HEK293 (cell line): ENCODE data around the gene SBK2.

Source experiments
- CTCF ChIA-PET: fragments of 350-600 bp; formaldehyde crosslinking; extraction: SDS; loops from one replicate; lab custom pipeline; 2021; ENCODE audit warnings: antibody characterized with exemption; lab: Yijun Ruan, JAX
- POLR2A ChIA-PET: fragments of 300-600 bp; formaldehyde crosslinking; extraction: SDS; loops from one replicate; lab custom pipeline; 2020; ENCODE audit warnings: antibody characterized with exemption, inconsistent platforms; lab: Yijun Ruan, JAX
- H3K27ac ChIP-seq: fragments of 200-500 bp; sonication (Bioruptor generic); 2 replicates; pipeline ENCODE4 v1.5.1; 2014; ENCODE audit warnings: low read depth, low read length, control low read depth, inconsistent platforms; ENCODE audit errors: extremely low read depth
- H3K36me3 ChIP-seq, 2 experiments: fragments of 200-500 bp in 1 of 2; sonication (Bioruptor generic) in 1 of 2; 1 replicate in 1 of 2; 2 replicates in 1 of 2; pipeline ENCODE4 v1.5.1; 2014 to 2017; ENCODE audit warnings: inconsistent platforms in 2 of 2, low read length in 2 of 2; ENCODE audit not compliant: control insufficient read depth in 2 of 2, insufficient read depth in 1 of 2
- H3K4me1 ChIP-seq: fragments of 200-500 bp; sonication (Bioruptor generic); 2 replicates; pipeline ENCODE4 v1.5.1; 2014; ENCODE audit warnings: mild to moderate bottlenecking, low read length, inconsistent platforms; ENCODE audit not compliant: control insufficient read depth, insufficient read depth
- H3K4me3 ChIP-seq: 2 replicates; pipeline ENCODE4 v1.5.1; 2011; ENCODE audit warnings: low read depth, mild to moderate bottlenecking, control low read depth, low read length, moderate library complexity
- H3K9me3 ChIP-seq: fragments of 200-500 bp; sonication (Bioruptor generic); 2 replicates; pipeline ENCODE4 v1.5.1; 2014; ENCODE audit warnings: low read depth, low read length, inconsistent platforms; ENCODE audit not compliant: control insufficient read depth, insufficient read depth
- EGR2 ChIP-seq: fragments of 450-650 bp; formaldehyde crosslinking; IDR thresholded peaks from 2 replicates; pipeline ENCODE4 v1.5.1; 2016; ENCODE audit warnings: low read depth, missing biosample characterization, missing genetic modification characterization
- GLIS2 ChIP-seq: fragments of 450-650 bp; formaldehyde crosslinking; IDR thresholded peaks from 2 replicates; pipeline ENCODE4 v1.5.1; 2016; ENCODE audit warnings: missing biosample characterization, missing genetic modification characterization
- KLF1 ChIP-seq: fragments of 450-650 bp; formaldehyde crosslinking; IDR thresholded peaks from 2 replicates; pipeline ENCODE4 v1.5.1; 2016; ENCODE audit warnings: missing biosample characterization, missing genetic modification characterization
- ZFP37 ChIP-seq: fragments of 450-650 bp; formaldehyde crosslinking; IDR thresholded peaks from 2 replicates; pipeline ENCODE4 v1.5.1; 2016; ENCODE audit warnings: missing biosample characterization, missing genetic modification characterization
- ZNF10 ChIP-seq: fragments of 450-650 bp; formaldehyde crosslinking; IDR thresholded peaks from 2 replicates; pipeline ENCODE4 v1.5.1; 2017; ENCODE audit warnings: missing biosample characterization, missing genetic modification characterization
- ZNF2 ChIP-seq: fragments of 450-650 bp; formaldehyde crosslinking; IDR thresholded peaks from 2 replicates; pipeline ENCODE4 v1.5.1; 2016; ENCODE audit warnings: missing biosample characterization, missing genetic modification characterization
- ZNF600 ChIP-seq: fragments of 450-650 bp; formaldehyde crosslinking; IDR thresholded peaks from 2 replicates; pipeline ENCODE4 v1.5.1; 2016; ENCODE audit warnings: missing biosample characterization, missing genetic modification characterization
- ZXDB ChIP-seq: fragments of 450-650 bp; formaldehyde crosslinking; IDR thresholded peaks from 2 replicates; pipeline ENCODE4 v1.5.1; 2016; ENCODE audit warnings: missing biosample characterization, missing genetic modification characterization
- TF ChIP-seq, protein P1 (sequence below): fragments of 450-650 bp; formaldehyde crosslinking; conservative IDR thresholded peaks from 2 replicates; pipeline ENCODE4 v1.5.1; 2016; ENCODE audit warnings: low read depth, missing biosample characterization, missing genetic modification characterization
- TF ChIP-seq, protein P2 (sequence below): fragments of 450-650 bp; formaldehyde crosslinking; IDR thresholded peaks from 2 replicates; pipeline ENCODE4 v1.5.1; 2016; ENCODE audit warnings: missing biosample characterization, missing genetic modification characterization, low read depth
- TF ChIP-seq, protein P3 (sequence below): fragments of 450-650 bp; formaldehyde crosslinking; IDR thresholded peaks from 2 replicates; pipeline ENCODE4 v1.5.1; 2017; ENCODE audit warnings: missing biosample characterization, missing genetic modification characterization
- TF ChIP-seq, protein P4 (sequence below): fragments of 450-650 bp; formaldehyde crosslinking; IDR thresholded peaks from 2 replicates; pipeline ENCODE4 v1.5.1; 2016; ENCODE audit warnings: missing biosample characterization, missing genetic modification characterization
- TF ChIP-seq, protein P5 (sequence below): fragments of 450-650 bp; formaldehyde crosslinking; IDR thresholded peaks from 2 replicates; pipeline ENCODE4 v1.5.1; 2016; ENCODE audit warnings: missing biosample characterization, missing genetic modification characterization
- TF ChIP-seq, protein P6 (sequence below): fragments of 450-650 bp; formaldehyde crosslinking; IDR thresholded peaks from 2 replicates; pipeline ENCODE4 v1.5.1; 2016; ENCODE audit warnings: missing biosample characterization, missing genetic modification characterization
- TF ChIP-seq, protein P7 (sequence below): fragments of 450-650 bp; formaldehyde crosslinking; IDR thresholded peaks from 2 replicates; pipeline ENCODE4 v1.5.1; 2016; ENCODE audit warnings: missing biosample characterization, missing genetic modification characterization

Gene SBK2

DNA sequence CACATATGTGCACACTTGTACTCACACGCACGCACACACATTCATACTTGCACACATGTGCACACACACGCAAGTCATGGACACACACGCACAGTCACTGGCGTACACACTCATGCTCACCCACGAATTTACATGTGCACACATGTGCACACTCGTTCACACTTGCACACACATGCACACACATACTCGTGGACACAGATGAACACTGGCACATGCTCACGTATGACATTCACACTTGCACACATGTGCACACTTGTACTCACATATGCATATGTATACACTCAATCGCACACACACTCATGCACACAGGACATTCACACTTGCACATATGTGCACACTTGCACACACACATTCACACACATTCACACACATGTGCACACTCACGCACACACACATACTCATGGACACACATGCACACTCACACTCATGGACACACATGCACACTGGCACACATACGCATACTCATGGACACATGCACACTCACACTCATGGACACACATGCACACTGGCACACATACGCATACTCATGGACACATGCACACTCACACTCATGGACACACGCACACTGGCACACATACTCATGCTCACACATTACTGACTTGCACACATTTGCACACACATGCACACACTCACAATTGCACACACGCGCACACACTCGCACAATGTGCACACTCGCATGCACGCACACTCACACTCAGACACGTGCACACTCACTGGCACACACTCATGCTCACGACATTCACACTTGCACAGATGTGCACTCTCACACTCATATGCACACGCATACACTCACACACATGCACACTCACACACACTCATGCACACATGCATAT, 9.5 kb downstream of the SBK2 start (continued):
- TF ChIP-seq, protein P1, sequence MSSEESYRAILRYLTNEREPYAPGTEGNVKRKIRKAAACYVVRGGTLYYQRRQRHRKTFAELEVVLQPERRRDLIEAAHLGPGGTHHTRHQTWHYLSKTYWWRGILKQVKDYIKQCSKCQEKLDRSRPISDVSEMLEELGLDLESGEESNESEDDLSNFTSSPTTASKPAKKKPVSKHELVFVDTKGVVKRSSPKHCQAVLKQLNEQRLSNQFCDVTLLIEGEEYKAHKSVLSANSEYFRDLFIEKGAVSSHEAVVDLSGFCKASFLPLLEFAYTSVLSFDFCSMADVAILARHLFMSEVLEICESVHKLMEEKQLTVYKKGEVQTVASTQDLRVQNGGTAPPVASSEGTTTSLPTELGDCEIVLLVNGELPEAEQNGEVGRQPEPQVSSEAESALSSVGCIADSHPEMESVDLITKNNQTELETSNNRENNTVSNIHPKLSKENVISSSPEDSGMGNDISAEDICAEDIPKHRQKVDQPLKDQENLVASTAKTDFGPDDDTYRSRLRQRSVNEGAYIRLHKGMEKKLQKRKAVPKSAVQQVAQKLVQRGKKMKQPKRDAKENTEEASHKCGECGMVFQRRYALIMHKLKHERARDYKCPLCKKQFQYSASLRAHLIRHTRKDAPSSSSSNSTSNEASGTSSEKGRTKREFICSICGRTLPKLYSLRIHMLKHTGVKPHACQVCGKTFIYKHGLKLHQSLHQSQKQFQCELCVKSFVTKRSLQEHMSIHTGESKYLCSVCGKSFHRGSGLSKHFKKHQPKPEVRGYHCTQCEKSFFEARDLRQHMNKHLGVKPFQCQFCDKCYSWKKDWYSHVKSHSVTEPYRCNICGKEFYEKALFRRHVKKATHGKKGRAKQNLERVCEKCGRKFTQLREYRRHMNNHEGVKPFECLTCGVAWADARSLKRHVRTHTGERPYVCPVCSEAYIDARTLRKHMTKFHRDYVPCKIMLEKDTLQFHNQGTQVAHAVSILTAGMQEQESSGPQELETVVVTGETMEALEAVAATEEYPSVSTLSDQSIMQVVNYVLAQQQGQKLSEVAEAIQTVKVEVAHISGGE: no peak
- TF ChIP-seq, all 188 proteins: peak for 2

DNA sequence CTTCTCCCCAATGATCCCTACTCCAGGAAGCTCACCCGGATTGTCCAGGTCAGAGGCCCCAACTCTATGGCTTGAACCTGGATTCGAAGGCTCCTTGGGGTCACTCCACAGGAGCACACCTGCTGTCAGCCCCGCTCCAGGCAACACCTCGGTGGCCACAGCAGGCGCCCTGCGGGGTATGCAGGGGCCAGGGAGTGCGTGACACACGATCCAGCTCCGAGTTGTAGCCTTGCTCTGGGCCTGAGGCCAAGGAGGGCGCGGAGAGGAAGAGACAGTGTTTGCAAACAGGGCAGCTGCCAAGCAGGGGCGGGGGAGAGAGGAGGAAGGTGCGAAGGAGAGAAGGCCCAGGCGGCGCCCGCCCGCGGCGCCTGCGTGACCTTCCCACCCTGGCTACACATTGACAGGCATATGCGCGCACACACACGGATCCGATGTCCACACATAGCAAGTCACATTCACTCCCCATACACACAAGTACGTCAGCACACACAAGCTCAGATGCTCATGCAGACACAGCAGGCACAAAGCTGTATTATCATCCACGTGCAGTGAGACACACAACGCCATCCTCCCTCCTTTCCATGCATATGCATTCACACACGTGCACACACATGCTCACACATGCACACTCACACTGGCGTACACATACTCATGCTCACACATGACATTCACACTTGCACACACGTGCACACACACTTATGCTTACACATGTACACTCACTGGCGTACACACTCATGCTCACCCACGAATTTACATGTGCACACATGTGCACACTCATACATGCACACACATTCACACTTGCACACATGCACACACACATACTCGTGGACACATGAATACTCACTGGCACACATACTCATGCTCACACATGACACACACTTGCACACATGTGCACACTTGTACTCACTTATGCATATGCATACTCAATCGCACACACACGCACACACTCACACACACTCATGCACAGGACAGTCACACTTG, 10.4 kb downstream of the SBK2 start:
- no peaks in the 10 kb centered on the region for H3K4me1 ChIP-seq
- H3K36me3 ChIP-seq: no peaks in the 10 kb centered on the region
- POLR2A ChIA-PET: interaction anchor here (0.6 to 1.9 kb wide), 5 partner anchors 12 to 86 kb away, joined by 3 to 10 read pairs (median 4); partner anchors contain the start of genes FIZ1, ZNF524 and ZNF865
- no peaks in the 10 kb centered on the region for H3K9me3 ChIP-seq
- H3K27ac ChIP-seq: no peak overlapping the region
- CTCF ChIA-PET: interaction anchor here (0.6 to 1.6 kb wide), 4 partner anchors 9 to 105 kb away, joined by 3 to 6 read pairs (median 4); partner anchors contain the start of gene ZNF865
- H3K4me3 ChIP-seq: no peak overlapping the region
- peak; percentile 79 for TF ChIP-seq GLIS2 (tag by site-specific recombination)
- TF ChIP-seq, protein P2, sequence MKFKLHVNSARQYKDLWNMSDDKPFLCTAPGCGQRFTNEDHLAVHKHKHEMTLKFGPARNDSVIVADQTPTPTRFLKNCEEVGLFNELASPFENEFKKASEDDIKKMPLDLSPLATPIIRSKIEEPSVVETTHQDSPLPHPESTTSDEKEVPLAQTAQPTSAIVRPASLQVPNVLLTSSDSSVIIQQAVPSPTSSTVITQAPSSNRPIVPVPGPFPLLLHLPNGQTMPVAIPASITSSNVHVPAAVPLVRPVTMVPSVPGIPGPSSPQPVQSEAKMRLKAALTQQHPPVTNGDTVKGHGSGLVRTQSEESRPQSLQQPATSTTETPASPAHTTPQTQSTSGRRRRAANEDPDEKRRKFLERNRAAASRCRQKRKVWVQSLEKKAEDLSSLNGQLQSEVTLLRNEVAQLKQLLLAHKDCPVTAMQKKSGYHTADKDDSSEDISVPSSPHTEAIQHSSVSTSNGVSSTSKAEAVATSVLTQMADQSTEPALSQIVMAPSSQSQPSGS: no peak
- TF ChIP-seq, protein P3, sequence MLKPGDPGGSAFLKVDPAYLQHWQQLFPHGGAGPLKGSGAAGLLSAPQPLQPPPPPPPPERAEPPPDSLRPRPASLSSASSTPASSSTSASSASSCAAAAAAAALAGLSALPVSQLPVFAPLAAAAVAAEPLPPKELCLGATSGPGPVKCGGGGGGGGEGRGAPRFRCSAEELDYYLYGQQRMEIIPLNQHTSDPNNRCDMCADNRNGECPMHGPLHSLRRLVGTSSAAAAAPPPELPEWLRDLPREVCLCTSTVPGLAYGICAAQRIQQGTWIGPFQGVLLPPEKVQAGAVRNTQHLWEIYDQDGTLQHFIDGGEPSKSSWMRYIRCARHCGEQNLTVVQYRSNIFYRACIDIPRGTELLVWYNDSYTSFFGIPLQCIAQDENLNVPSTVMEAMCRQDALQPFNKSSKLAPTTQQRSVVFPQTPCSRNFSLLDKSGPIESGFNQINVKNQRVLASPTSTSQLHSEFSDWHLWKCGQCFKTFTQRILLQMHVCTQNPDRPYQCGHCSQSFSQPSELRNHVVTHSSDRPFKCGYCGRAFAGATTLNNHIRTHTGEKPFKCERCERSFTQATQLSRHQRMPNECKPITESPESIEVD: no peak
- TF ChIP-seq, protein P4, sequence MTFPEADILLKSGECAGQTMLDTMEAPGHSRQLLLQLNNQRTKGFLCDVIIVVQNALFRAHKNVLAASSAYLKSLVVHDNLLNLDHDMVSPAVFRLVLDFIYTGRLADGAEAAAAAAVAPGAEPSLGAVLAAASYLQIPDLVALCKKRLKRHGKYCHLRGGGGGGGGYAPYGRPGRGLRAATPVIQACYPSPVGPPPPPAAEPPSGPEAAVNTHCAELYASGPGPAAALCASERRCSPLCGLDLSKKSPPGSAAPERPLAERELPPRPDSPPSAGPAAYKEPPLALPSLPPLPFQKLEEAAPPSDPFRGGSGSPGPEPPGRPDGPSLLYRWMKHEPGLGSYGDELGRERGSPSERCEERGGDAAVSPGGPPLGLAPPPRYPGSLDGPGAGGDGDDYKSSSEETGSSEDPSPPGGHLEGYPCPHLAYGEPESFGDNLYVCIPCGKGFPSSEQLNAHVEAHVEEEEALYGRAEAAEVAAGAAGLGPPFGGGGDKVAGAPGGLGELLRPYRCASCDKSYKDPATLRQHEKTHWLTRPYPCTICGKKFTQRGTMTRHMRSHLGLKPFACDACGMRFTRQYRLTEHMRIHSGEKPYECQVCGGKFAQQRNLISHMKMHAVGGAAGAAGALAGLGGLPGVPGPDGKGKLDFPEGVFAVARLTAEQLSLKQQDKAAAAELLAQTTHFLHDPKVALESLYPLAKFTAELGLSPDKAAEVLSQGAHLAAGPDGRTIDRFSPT (tag by site-specific recombination): peak; percentile 61
- TF ChIP-seq, protein P5, sequence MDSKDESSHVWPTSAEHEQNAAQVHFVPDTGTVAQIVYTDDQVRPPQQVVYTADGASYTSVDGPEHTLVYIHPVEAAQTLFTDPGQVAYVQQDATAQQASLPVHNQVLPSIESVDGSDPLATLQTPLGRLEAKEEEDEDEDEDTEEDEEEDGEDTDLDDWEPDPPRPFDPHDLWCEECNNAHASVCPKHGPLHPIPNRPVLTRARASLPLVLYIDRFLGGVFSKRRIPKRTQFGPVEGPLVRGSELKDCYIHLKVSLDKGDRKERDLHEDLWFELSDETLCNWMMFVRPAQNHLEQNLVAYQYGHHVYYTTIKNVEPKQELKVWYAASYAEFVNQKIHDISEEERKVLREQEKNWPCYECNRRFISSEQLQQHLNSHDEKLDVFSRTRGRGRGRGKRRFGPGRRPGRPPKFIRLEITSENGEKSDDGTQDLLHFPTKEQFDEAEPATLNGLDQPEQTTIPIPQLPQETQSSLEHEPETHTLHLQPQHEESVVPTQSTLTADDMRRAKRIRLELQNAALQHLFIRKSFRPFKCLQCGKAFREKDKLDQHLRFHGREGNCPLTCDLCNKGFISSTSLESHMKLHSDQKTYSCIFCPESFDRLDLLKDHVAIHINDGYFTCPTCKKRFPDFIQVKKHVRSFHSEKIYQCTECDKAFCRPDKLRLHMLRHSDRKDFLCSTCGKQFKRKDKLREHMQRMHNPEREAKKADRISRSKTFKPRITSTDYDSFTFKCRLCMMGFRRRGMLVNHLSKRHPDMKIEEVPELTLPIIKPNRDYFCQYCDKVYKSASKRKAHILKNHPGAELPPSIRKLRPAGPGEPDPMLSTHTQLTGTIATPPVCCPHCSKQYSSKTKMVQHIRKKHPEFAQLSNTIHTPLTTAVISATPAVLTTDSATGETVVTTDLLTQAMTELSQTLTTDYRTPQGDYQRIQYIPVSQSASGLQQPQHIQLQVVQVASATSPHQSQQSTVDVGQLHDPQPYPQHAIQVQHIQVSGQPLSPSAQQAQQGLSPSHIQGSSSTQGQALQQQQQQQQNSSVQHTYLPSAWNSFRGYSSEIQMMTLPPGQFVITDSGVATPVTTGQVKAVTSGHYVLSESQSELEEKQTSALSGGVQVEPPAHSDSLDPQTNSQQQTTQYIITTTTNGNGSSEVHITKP: no peak
- peak; percentile 78 for TF ChIP-seq EGR2
- TF ChIP-seq ZNF2 (tag by site-specific recombination): peak; percentile 59; the same call in 1 of the 2 replicates
- TF ChIP-seq ZFP37: no peak
- TF ChIP-seq ZXDB (tag by site-specific recombination): no peak
- 0 out of 2 replicates have a peak, but pooled peaks have one; percentile 16 for TF ChIP-seq ZNF10
- TF ChIP-seq, protein P6, sequence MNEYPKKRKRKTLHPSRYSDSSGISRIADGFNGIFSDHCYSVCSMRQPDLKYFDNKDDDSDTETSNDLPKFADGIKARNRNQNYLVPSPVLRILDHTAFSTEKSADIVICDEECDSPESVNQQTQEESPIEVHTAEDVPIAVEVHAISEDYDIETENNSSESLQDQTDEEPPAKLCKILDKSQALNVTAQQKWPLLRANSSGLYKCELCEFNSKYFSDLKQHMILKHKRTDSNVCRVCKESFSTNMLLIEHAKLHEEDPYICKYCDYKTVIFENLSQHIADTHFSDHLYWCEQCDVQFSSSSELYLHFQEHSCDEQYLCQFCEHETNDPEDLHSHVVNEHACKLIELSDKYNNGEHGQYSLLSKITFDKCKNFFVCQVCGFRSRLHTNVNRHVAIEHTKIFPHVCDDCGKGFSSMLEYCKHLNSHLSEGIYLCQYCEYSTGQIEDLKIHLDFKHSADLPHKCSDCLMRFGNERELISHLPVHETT: no peak
- peak; percentile 32; the same call in 1 of the 2 replicates for TF ChIP-seq ZNF600 (tag by site-specific recombination)
- TF ChIP-seq KLF1 (tag by site-specific recombination): peak; percentile 77
- TF ChIP-seq, protein P7, sequence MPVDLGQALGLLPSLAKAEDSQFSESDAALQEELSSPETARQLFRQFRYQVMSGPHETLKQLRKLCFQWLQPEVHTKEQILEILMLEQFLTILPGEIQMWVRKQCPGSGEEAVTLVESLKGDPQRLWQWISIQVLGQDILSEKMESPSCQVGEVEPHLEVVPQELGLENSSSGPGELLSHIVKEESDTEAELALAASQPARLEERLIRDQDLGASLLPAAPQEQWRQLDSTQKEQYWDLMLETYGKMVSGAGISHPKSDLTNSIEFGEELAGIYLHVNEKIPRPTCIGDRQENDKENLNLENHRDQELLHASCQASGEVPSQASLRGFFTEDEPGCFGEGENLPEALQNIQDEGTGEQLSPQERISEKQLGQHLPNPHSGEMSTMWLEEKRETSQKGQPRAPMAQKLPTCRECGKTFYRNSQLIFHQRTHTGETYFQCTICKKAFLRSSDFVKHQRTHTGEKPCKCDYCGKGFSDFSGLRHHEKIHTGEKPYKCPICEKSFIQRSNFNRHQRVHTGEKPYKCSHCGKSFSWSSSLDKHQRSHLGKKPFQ (tag by site-specific recombination): peak; percentile 95
